Stimulated activated CD4-positive, alpha-beta T cell treated with anti-CD3 and anti-CD28 coated beads, Interleukin-12 subunit alpha, Interleukin-12 subunit beta, amount 100 ng/mL, for 4 hours (primary cell): ENCODE results near the gene IGF1R.

ENCODE experiments used
- DNase-seq: peaks from one replicate; pipeline ENCODE4 v3.0.0-alpha.2; 2020

Gene IGF1R

GRCh38 chr15:98712845-98713584 lies 64.7 kb downstream of the IGF1R start:
- DNase-seq = no peak

- DNase-seq = no peak
Observed at GRCh38 chr15:98713585-98714001, 65.3 kb downstream of the IGF1R start.

GRCh38 chr15:98714922-98715321 lies 66.6 kb downstream of the IGF1R start:
- no peak for DNase-seq

- no peak for DNase-seq
Observed at GRCh38 chr15:98715401-98715800, 67.1 kb downstream of the IGF1R start.

GRCh38 chr15:98715890-98716443 lies 67.6 kb downstream of the IGF1R start:
- no peak for DNase-seq

- no peak for DNase-seq
Observed at GRCh38 chr15:98717371-98717770, 69.0 kb downstream of the IGF1R start.

GRCh38 chr15:98717942-98718341 lies 69.6 kb downstream of the IGF1R start:
- no peak for DNase-seq

- DNase-seq = no peak
Observed at GRCh38 chr15:98718426-98719136, 70.2 kb downstream of the IGF1R start.

GRCh38 chr15:98719137-98719740 lies 70.9 kb downstream of the IGF1R start:
- DNase-seq = no peak

- no peak for DNase-seq
Observed at GRCh38 chr15:98720031-98720430, 71.7 kb downstream of the IGF1R start.

GRCh38 chr15:98720577-98721565 lies 72.5 kb downstream of the IGF1R start:
- DNase-seq = no peak

GRCh38 chr15:98722209-98722608 lies 73.9 kb downstream of the IGF1R start:
- DNase-seq = no peak

GRCh38 chr15:98722645-98723044 lies 74.3 kb downstream of the IGF1R start:
- no peak for DNase-seq

- no peak for DNase-seq
Observed at GRCh38 chr15:98723195-98723594, 74.9 kb downstream of the IGF1R start.

- DNase-seq = no peak
Observed at GRCh38 chr15:98724048-98724447, 75.7 kb downstream of the IGF1R start.

- DNase-seq = no peak
Observed at GRCh38 chr15:98724494-98724893, 76.2 kb downstream of the IGF1R start.

- no peak for DNase-seq
Observed at GRCh38 chr15:98725874-98726273, 77.5 kb downstream of the IGF1R start.

GRCh38 chr15:98727115-98728040 lies 79.0 kb downstream of the IGF1R start:
- no peak for DNase-seq

- no peak for DNase-seq
Observed at GRCh38 chr15:98728082-98728810, 79.9 kb downstream of the IGF1R start.

GRCh38 chr15:98728811-98729160 lies 80.4 kb downstream of the IGF1R start:
- no peak for DNase-seq
